Keratinocyte (primary cell): Measurements from ENCODE around the gene TPGS1. TPM values are rescaled to one million over a fixed set of nuclear protein-coding genes. Genes with fewer than 3 reads are reported as not detected.

ENCODE experiments used
- DNase-seq: peaks from one replicate; pipeline ENCODE4 v3.0.0-alpha.2; 2011; ENCODE audit warnings: low read depth, missing footprints, low spot score
- FAIRE-seq: peaks from 2 replicates; lab custom pipeline; 2011; peaks lifted over from hg19 to GRCh38; lab: Jason Lieb, UNC
- H2AFZ ChIP-seq: 2 replicates; pipeline ENCODE4 v1.6.0; 2012; ENCODE audit warnings: low read length, control low read depth, inconsistent platforms; ENCODE audit not compliant: control insufficient read depth
- H3K27ac ChIP-seq: 2 replicates; pipeline ENCODE4 v1.5.1; 2011; ENCODE audit warnings: low read length; ENCODE audit not compliant: control insufficient read depth, insufficient read depth
- H3K27me3 ChIP-seq: 3 replicates; pipeline ENCODE4 v1.6.0; 2011; ENCODE audit warnings: low read length; ENCODE audit not compliant: control insufficient read depth, insufficient read depth; ENCODE audit errors: extremely low read depth
- H3K36me3 ChIP-seq, 2 experiments: 2 replicates in 1 of 2; 3 replicates in 1 of 2; pipeline ENCODE4 v1.5.1; 2011; ENCODE audit warnings: low read length in 2 of 2, mild to moderate bottlenecking in 1 of 2; ENCODE audit not compliant: control insufficient read depth in 2 of 2, insufficient read depth in 2 of 2; ENCODE audit errors: extremely low read depth in 1 of 2
- H3K4me1 ChIP-seq: 3 replicates; pipeline ENCODE4 v1.5.1; 2011; ENCODE audit warnings: low read length; ENCODE audit not compliant: control insufficient read depth, insufficient read depth; ENCODE audit errors: extremely low read depth
- H3K4me2 ChIP-seq: 3 replicates; pipeline ENCODE4 v1.6.0; 2011; ENCODE audit warnings: low read depth, low read length; ENCODE audit not compliant: control insufficient read depth, insufficient read depth; ENCODE audit errors: extremely low read depth
- H3K4me3 ChIP-seq, 3 experiments: fragments of 200-600 bp in 1 of 3; sonication (generic) in 1 of 3; 2 replicates in 2 of 3; 3 replicates in 1 of 3; pipeline ENCODE4 v1.5.1; 2011 to 2016; ENCODE audit warnings: low read length in 3 of 3, mild to moderate bottlenecking in 3 of 3, control low read depth in 2 of 3, inconsistent platforms in 1 of 3, low read depth in 1 of 3, mixed read lengths in 1 of 3, mixed run types in 1 of 3, moderate library complexity in 1 of 3; ENCODE audit not compliant: control insufficient read depth in 2 of 3, insufficient read depth in 2 of 3; ENCODE audit errors: extremely low read depth in 1 of 3
- H3K79me2 ChIP-seq: 2 replicates; pipeline ENCODE4 v1.6.0; 2012; ENCODE audit warnings: low read length; ENCODE audit not compliant: control insufficient read depth, insufficient read depth
- H3K9ac ChIP-seq: 3 replicates; pipeline ENCODE4 v1.6.0; 2011; ENCODE audit warnings: low read length; ENCODE audit not compliant: control insufficient read depth, insufficient read depth; ENCODE audit errors: extremely low read depth
- H3K9me1 ChIP-seq: 3 replicates; pipeline ENCODE4 v1.6.0; 2011; ENCODE audit warnings: low read length; ENCODE audit not compliant: control insufficient read depth, insufficient read depth; ENCODE audit errors: extremely low read depth
- H3K9me3 ChIP-seq: 2 replicates; pipeline ENCODE4 v1.5.1; 2012; ENCODE audit warnings: low read depth, low read length; ENCODE audit not compliant: control insufficient read depth
- H4K20me1 ChIP-seq: 3 replicates; pipeline ENCODE4 v1.6.0; 2011; ENCODE audit warnings: low read length; ENCODE audit not compliant: control insufficient read depth, insufficient read depth; ENCODE audit errors: extremely low read depth
- EZH2 ChIP-seq: IDR thresholded peaks from one replicate; pipeline ENCODE4 v1.6.1; 2012; ENCODE audit warnings: inconsistent platforms, mild to moderate bottlenecking, low read length, moderate library complexity
- dilution Hi-C: fragments of 300-500 bp; cut with MboI; formaldehyde crosslinking; loops from one replicate; pipeline ENCODE4 v1.7.0; 2020; ENCODE audit warnings: low sequenced_read_pairs; ENCODE audit not compliant: extremely low pct_ligation_motif_present
- polyA plus RNA-seq, 5 experiments: library from polyadenylated mRNA; depleted of rRNA in 3 of 5; stranded (reverse) in 3 of 5; stranded (forward) in 1 of 5; unstranded in 1 of 5; fragments of >200 nt; gene quantifications; 1 replicate in 1 of 5; 2 replicates in 3 of 5; 3 replicates in 1 of 5; pipeline versions ENCODE4 v1.2.1 to v1.2.3, GENCODE V29; 2011 to 2012; ENCODE audit warnings: missing spikeins in 2 of 5, low read depth in 1 of 5, low replicate concordance in 1 of 5
- TF ChIP-seq, protein P1 (sequence below), 3 experiments: IDR thresholded peaks in 1 of 3; conservative IDR thresholded peaks in 1 of 3; optimal IDR thresholded peaks in 1 of 3; 2 replicates in 2 of 3; 3 replicates in 1 of 3; pipeline versions ENCODE3 to v1.5.1; 2011; ENCODE audit warnings: low read length in 3 of 3, mild to moderate bottlenecking in 3 of 3, moderate library complexity in 2 of 3, control low read depth in 1 of 3, inconsistent platforms in 1 of 3; ENCODE audit not compliant: insufficient read depth in 2 of 3; ENCODE audit errors: extremely low read depth in 1 of 3

Gene TPGS1
- polyA plus RNA-seq, 1 donor (not counting 4 experiments of a cell fraction or from before 2014, with no cell fraction given) = 1.4 TPM

- no peaks in the 10 kb centered on the region for H3K9me3 ChIP-seq
- H3K9me1 ChIP-seq = no peaks in the 10 kb centered on the region
- H3K4me3 ChIP-seq = no peak overlapping the region
- FAIRE-seq (no peak), DNase-seq (no peak)
- peaks cover 4% of the 10 kb centered on the region for H3K27me3 ChIP-seq
- no peaks in the 10 kb centered on the region for H3K79me2 ChIP-seq
- no peaks in the 10 kb centered on the region for H4K20me1 ChIP-seq
- no peaks in the 10 kb centered on the region for H3K36me3 ChIP-seq
- no peak overlapping the region for H3K4me2 ChIP-seq
- no peak overlapping the region for H3K9ac ChIP-seq
- H3K27ac ChIP-seq = no peak overlapping the region
- H3K4me1 ChIP-seq = no peaks in the 10 kb centered on the region
- TF ChIP-seq EZH2 = no peak
- TF ChIP-seq, protein P1, sequence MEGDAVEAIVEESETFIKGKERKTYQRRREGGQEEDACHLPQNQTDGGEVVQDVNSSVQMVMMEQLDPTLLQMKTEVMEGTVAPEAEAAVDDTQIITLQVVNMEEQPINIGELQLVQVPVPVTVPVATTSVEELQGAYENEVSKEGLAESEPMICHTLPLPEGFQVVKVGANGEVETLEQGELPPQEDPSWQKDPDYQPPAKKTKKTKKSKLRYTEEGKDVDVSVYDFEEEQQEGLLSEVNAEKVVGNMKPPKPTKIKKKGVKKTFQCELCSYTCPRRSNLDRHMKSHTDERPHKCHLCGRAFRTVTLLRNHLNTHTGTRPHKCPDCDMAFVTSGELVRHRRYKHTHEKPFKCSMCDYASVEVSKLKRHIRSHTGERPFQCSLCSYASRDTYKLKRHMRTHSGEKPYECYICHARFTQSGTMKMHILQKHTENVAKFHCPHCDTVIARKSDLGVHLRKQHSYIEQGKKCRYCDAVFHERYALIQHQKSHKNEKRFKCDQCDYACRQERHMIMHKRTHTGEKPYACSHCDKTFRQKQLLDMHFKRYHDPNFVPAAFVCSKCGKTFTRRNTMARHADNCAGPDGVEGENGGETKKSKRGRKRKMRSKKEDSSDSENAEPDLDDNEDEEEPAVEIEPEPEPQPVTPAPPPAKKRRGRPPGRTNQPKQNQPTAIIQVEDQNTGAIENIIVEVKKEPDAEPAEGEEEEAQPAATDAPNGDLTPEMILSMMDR (optimal IDR thresholded peaks at IDR 0.05 in 1 of 3, IDR thresholded peaks at IDR 0.05 in 1 of 3, conservative IDR thresholded peaks at IDR 0.05 in 1 of 3; ENCODE audit: extremely low read depth in 1 of 3, insufficient read depth in 2 of 3, low read length in 3 of 3) = no peak
- dilution Hi-C loops = no loop called here
- no peak overlapping the region for H2AFZ ChIP-seq
Observed at GRCh38 chr19:524062-524674, 16.9 kb downstream of the TPGS1 start.

GRCh38 chr19:525029-525428 lies 17.7 kb downstream of the TPGS1 start:
- Histone ChIP-seq H3K36me3 (no peaks in the 10 kb centered on the region), H3K4me3 (no peak overlapping the region), H3K4me2 (no peak overlapping the region), H3K79me2 (no peaks in the 10 kb centered on the region), H3K27ac (no peak overlapping the region), H2AFZ (no peak overlapping the region), H3K4me1 (no peaks in the 10 kb centered on the region), H4K20me1 (no peaks in the 10 kb centered on the region), H3K27me3 (peaks cover 4% of the 10 kb centered on the region), H3K9ac (no peak overlapping the region), H3K9me1 (no peaks in the 10 kb centered on the region), H3K9me3 (no peaks in the 10 kb centered on the region)
- FAIRE-seq (no peak), DNase-seq (no peak)
- dilution Hi-C loops = no loop called here
- TF ChIP-seq EZH2 = no peak
- TF ChIP-seq, protein P1 (optimal IDR thresholded peaks at IDR 0.05 in 1 of 3, IDR thresholded peaks at IDR 0.05 in 1 of 3, conservative IDR thresholded peaks at IDR 0.05 in 1 of 3; ENCODE audit: extremely low read depth in 1 of 3, insufficient read depth in 2 of 3, low read length in 3 of 3) = no peak
